AG09309 (cell line): ENCODE results near the gene ROR2.
"Not testable (repeated sequence)": the region's sequence is repeated elsewhere in the genome, so short reads cannot be mapped to it uniquely, and the experiment has no call there.

ENCODE experiments used
- DNase-seq: peaks from one replicate; pipeline ENCODE4 v3.0.0-alpha.2; 2010; ENCODE audit warnings: low read depth
- H3K4me3 ChIP-seq: 2 replicates; pipeline ENCODE4 v1.5.1; 2011; ENCODE audit warnings: mild to moderate bottlenecking, low read depth, low read length, moderate library complexity; ENCODE audit not compliant: control insufficient read depth
- CTCF ChIP-seq: IDR thresholded peaks from 2 replicates; pipeline ENCODE4 v1.5.1; 2011; ENCODE audit warnings: mild to moderate bottlenecking, low read depth, low read length, inconsistent platforms; ENCODE audit not compliant: insufficient read depth, control insufficient read depth; ENCODE audit errors: missing control alignments

The ROR2 gene

GRCh38 chr9:91522481-91522880, 427.5 kb downstream of the ROR2 start:
- no peak for DNase-seq
- H3K4me3 ChIP-seq = no peak overlapping the region
- TF ChIP-seq CTCF = no peak

GRCh38 chr9:91519520-91520277, 430.3 kb downstream of the ROR2 start:
- DNase-seq = no peak
- TF ChIP-seq CTCF = no peak
- H3K4me3 ChIP-seq = no peak overlapping the region

GRCh38 chr9:91518462-91518861, 431.6 kb downstream of the ROR2 start:
- no peak for TF ChIP-seq CTCF
- no peak overlapping the region for H3K4me3 ChIP-seq
- DNase-seq = no peak

- DNase-seq = no peak
- no peak overlapping the region for H3K4me3 ChIP-seq
- TF ChIP-seq CTCF = no peak
Observed at GRCh38 chr9:91517801-91518200, 432.2 kb downstream of the ROR2 start.

GRCh38 chr9:91517332-91517731, 432.7 kb downstream of the ROR2 start:
- DNase-seq, H3K4me3 ChIP-seq: not testable (repeated sequence)

- DNase-seq = no peak
- H3K4me3 ChIP-seq = no peak overlapping the region
- no peak for TF ChIP-seq CTCF
Observed at GRCh38 chr9:91516777-91517176, 433.3 kb downstream of the ROR2 start.

- no peak for DNase-seq
- no peak overlapping the region for H3K4me3 ChIP-seq
- no peak for TF ChIP-seq CTCF
Observed at GRCh38 chr9:91516081-91516480, 433.9 kb downstream of the ROR2 start.
